Duodenal mucosa (tissue), 2 donors: ENCODE measurements around the gene PSMD5.
A peak's percentile ranks its signal among the peaks of the same experiment; 100 is the strongest.

Source experiments
- H3K27ac ChIP-seq: one replicate; pipeline ENCODE4 v1.7.0; 2013; ENCODE audit warnings: low read depth, low read length
- H3K27me3 ChIP-seq, 2 donors: one replicate each; pipeline ENCODE4 v1.7.0; 2013; ENCODE audit warnings: low read length in 2 of 2, control low read depth in 1 of 2; ENCODE audit not compliant: insufficient read depth in 2 of 2, control insufficient read depth in 1 of 2
- H3K36me3 ChIP-seq, 2 donors: one replicate each; pipeline ENCODE4 v1.7.0; 2013; ENCODE audit warnings: low read length in 2 of 2, control low read depth in 1 of 2; ENCODE audit not compliant: insufficient read depth in 2 of 2, control insufficient read depth in 1 of 2
- H3K4me1 ChIP-seq, 2 donors: one replicate each; pipeline ENCODE4 v1.7.0; 2013; ENCODE audit warnings: low read length in 2 of 2, control low read depth in 1 of 2; ENCODE audit not compliant: insufficient read depth in 2 of 2, control insufficient read depth in 1 of 2
- H3K4me3 ChIP-seq, 2 donors: one replicate each; pipeline ENCODE4 v1.7.0; 2013; ENCODE audit warnings: low read length in 2 of 2, low read depth in 1 of 2
- H3K9ac ChIP-seq, 2 donors: one replicate each; pipeline ENCODE4 v1.7.0; 2013; ENCODE audit warnings: low read length in 2 of 2, low read depth in 1 of 2
- H3K9me3 ChIP-seq, 2 donors: one replicate each; pipeline ENCODE4 v1.7.0; 2013; ENCODE audit warnings: low read length in 2 of 2, control low read depth in 1 of 2; ENCODE audit not compliant: control insufficient read depth in 1 of 2

PSMD5 gene

DNA sequence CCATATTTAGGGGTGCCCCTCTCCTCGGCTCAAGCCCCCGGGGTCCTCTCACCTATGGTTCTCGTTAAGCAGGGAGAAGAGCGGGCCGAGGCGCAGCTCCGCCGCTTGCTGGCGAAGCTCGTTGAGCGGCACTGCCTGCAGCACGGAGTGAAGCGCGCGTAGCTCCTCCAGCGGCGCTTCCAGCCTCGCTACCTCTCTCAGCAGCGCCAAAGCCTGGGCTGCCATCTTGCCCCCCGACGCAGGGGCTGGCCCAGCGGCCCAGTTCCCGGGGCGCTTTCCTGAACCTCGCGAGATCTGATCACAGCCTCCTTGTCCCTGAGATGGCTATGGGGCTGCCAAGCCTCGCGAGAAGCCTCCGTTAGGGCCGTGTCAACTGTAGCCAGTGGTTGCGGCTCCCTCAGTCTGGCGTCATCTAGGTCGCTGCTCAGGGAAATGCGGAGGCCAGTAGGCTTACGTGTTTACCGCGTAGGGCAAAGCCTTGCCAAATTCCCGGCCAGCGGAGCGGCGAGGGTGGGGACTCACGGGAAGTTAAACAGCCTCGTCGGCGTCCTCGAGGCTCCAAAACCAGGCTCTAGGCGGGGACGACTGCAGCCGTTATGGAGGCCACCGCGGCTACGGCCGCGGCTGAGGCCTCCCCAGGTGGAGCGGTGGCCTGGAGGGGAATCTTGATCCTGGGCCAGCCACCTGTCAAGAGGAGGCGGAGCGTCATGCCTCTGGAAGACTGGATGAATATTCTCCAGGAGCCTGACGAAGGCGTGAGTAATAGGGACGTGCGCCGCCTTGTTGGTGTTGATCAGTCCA, at the start of gene PSMD5:
PSMD5 (minus strand) TSS at position 238 of the 801 bp plus-strand sequence; CDS start at position 225, 13 bp downstream.
- Histone ChIP-seq H3K9me3 (no peaks in the 10 kb centered on the region), H3K27ac (peak within 1 kb of the TSS; percentile 86), H3K27me3 (no peaks in the 10 kb centered on the region), H3K4me3 (peak within 1 kb of the TSS; percentile 89 to 92), H3K9ac (peak within 1 kb of the TSS; percentile 94 to 96), H3K36me3 (peaks cover 0 to 1% of the 10 kb centered on the region in 2 donors), H3K4me1 (peaks cover 9 to 13% of the 10 kb centered on the region in 2 donors)

DNA sequence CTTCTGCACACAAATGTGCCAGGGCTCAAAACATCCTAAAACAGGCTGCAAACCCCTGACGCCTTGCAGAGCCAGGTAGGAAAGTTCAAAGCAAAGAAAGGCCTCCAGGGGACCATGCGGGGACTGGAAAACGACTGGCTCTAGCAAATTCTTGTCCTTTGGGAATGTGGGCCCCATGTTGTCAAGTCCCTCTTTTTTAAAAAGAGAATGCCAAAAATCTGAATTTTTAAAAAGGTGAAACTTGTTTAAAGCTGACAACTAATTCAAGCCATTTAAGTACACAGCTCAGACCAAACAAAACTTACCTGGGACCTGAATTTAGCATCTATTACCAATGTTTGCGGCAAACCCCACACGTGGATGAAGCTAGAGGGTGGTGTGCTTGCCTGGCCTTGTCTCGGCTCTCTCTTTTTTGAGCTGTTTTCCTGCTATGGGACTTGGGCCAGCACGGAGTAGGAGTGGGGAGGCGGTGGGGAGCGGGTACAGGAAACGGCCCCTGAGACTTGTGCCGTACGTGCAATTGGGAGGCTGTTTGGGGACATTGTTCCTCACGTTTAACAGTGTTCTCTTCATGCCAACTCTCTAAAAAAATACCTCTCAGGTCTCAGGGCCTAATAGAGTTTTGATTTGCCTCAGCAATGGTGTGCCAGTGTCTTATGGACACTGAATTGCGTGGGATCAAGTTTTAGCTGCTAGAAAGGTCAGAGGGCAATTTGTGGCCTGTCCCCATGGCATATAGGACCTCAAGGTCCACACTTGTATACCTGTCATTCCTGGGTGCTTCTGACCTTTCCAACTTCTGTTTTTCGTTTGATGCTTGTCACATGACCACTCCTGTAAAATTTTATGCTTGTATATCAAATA, 49.4 kb upstream of the PSMD5 start:
- H3K27ac ChIP-seq: no peak overlapping the region
- peaks cover 30 to 40% of the 10 kb centered on the region in 2 donors for H3K4me1 ChIP-seq
- no peak overlapping the region for H3K9ac ChIP-seq
- no peaks in the 10 kb centered on the region for H3K36me3 ChIP-seq
- no peaks in the 10 kb centered on the region for H3K27me3 ChIP-seq
- H3K4me3 ChIP-seq: no peak overlapping the region
- no peaks in the 10 kb centered on the region for H3K9me3 ChIP-seq

DNA sequence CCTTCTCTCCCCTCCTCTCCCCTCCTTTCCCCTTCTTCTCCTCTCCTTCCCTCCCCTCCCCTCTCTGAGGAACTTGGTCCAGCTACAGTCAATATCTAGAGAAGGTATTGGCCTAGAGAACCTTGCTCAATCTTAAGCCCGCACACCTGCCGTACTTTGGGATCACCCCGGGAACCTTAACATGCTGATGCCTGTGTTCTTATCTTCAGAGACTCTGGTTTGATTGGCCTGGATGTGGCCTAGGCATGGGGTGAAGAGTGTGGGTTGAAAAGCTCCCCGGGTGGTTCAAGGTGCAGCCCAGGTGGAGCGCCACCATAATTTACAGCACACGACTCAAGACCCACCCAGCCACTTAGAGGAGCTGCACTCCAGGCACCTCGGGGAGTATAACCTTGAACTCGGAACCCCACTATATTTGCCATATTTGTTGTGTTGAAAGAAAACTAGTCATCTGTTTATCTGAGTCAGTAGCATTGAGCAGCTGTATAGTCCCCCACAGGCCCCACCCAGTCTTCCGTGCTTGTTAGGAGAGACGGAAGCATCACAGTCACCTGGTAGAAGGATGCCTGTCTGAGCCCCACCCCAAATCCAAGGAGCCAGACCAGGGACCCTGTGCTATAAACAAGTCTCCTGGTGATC, 48.6 kb upstream of the PSMD5 start:
- peak overlapping the region in 1 of 2 donors; percentile 2 for H3K9ac ChIP-seq
- H3K4me1 ChIP-seq: peaks cover 30 to 40% of the 10 kb centered on the region in 2 donors
- H3K9me3 ChIP-seq: no peaks in the 10 kb centered on the region
- H3K4me3 ChIP-seq: no peak overlapping the region
- H3K27me3 ChIP-seq: no peaks in the 10 kb centered on the region
- no peaks in the 10 kb centered on the region for H3K36me3 ChIP-seq
- H3K27ac ChIP-seq: peak overlapping the region; percentile 17

GRCh38 chr9:120890320-120891244, 47.9 kb upstream of the PSMD5 start:
- H3K4me3 ChIP-seq: no peak overlapping the region
- peaks cover 37 to 47% of the 10 kb centered on the region in 2 donors for H3K4me1 ChIP-seq
- H3K9me3 ChIP-seq: no peaks in the 10 kb centered on the region
- H3K9ac ChIP-seq: peak overlapping the region in 1 of 2 donors; percentile 10
- no peaks in the 10 kb centered on the region for H3K27me3 ChIP-seq
- no peaks in the 10 kb centered on the region for H3K36me3 ChIP-seq
- H3K27ac ChIP-seq: peak overlapping the region; percentile 17

GRCh38 chr9:120889606-120890271, 47.0 kb upstream of the PSMD5 start:
- Histone ChIP-seq H3K4me1 (peaks cover 38 to 53% of the 10 kb centered on the region in 2 donors), H3K9me3 (no peaks in the 10 kb centered on the region), H3K9ac (peak overlapping the region in 1 of 2 donors; percentile 10), H3K27me3 (no peaks in the 10 kb centered on the region), H3K4me3 (no peak overlapping the region), H3K27ac (no peak overlapping the region), H3K36me3 (no peaks in the 10 kb centered on the region)

- Histone ChIP-seq H3K4me3 (no peak overlapping the region), H3K9ac (no peak overlapping the region), H3K27me3 (no peaks in the 10 kb centered on the region), H3K27ac (no peak overlapping the region), H3K4me1 (peaks cover 38 to 49% of the 10 kb centered on the region in 2 donors), H3K9me3 (no peaks in the 10 kb centered on the region), H3K36me3 (no peaks in the 10 kb centered on the region)
Measured at GRCh38 chr9:120888626-120889025, 45.9 kb upstream of the PSMD5 start.

- Histone ChIP-seq H3K4me1 (peaks cover 30 to 39% of the 10 kb centered on the region in 2 donors), H3K9ac (peak overlapping the region in 1 of 2 donors; percentile 27), H3K9me3 (no peaks in the 10 kb centered on the region), H3K4me3 (no peak overlapping the region), H3K27ac (no peak overlapping the region), H3K27me3 (no peaks in the 10 kb centered on the region), H3K36me3 (no peaks in the 10 kb centered on the region)
Measured at GRCh38 chr9:120886490-120886967, 43.8 kb upstream of the PSMD5 start.

DNA sequence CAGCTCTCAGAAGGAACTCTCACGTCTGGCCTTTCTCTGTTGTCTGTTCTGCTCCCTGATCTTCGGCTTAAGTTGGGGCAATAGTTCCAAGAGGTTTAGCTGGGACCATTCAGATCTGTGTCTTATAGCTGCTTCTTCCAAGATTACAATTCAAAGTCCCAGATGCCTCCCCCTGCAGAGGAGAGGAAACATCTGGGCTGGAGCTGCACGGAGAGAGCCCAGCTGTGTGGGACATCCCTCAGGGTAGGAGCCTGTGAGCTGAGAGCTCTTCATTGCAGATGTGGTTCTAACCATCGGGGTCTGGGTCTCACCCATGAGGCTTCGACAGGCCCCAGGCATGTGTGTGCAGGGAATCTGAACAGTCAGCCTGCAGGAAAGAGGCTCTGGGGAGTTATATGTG, 43.2 kb upstream of the PSMD5 start:
- Histone ChIP-seq H3K27me3 (no peaks in the 10 kb centered on the region), H3K9ac (peak overlapping the region in 1 of 2 donors; percentile 27), H3K27ac (no peak overlapping the region), H3K9me3 (no peaks in the 10 kb centered on the region), H3K4me3 (no peak overlapping the region), H3K36me3 (no peaks in the 10 kb centered on the region), H3K4me1 (peaks cover 24 to 35% of the 10 kb centered on the region in 2 donors)

DNA sequence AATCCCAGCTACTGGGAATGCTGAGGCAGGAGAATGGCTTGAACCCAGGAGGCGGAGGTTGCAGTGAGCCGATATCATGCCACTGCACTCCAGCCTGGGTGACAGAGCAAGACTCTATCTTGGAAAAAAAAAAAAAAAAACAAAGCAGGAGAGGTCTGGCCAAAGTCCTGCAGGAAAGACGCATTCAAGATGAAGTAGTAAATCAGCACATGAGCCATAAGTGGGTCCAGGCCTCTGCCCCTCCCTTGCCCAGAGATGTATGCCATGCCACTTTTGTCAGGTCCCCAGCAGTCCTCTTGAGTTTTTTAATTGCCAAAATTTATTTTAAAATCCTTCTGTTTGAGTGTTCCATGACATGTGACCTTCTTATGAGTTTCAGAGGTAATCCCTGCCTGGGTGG, 42.7 kb upstream of the PSMD5 start:
- Histone ChIP-seq H3K9me3 (no peaks in the 10 kb centered on the region), H3K4me3 (no peak overlapping the region), H3K4me1 (peaks cover 19 to 30% of the 10 kb centered on the region in 2 donors), H3K27me3 (no peaks in the 10 kb centered on the region), H3K9ac (no peak overlapping the region), H3K27ac (no peak overlapping the region), H3K36me3 (no peaks in the 10 kb centered on the region)
